ENCODE results near the gene TMEM52. TPM values are rescaled to one million over a fixed set of nuclear protein-coding genes. Genes with fewer than 3 reads are reported as not detected.

TMEM52 gene
- under 1 TPM in 1 of 2 experiments, not detected in 1; 0.48 TPM for total RNA-seq

GRCh38 chr1:1918901-1919303 is at the start of gene TMEM52:
TMEM52 (minus strand) TSS chr1:1919279; CDS start chr1:1919265, 14 bp downstream.

GRCh38 chr1:1914971-1915692 is 3.9 kb downstream of the TMEM52 start, which contains the start of gene CALML6:
CALML6 (plus strand) TSS chr1:1915260; CDS start chr1:1915281, 21 bp downstream.

GRCh38 chr1:1890506-1891348 is 28.4 kb downstream of the TMEM52 start, which contains the start of gene GNB1:
GNB1 (minus strand) TSS chr1:1891087; CDS start chr1:1825453, 65,634 bp downstream.

Other genes with a start within 250 kb of the TMEM52 start
- gene SLC35E2B, start 226.5 kb downstream of the TMEM52 start, total RNA-seq, result 10 to 100 TPM; 75.4 to 77.9 TPM
- 10 to 100 TPM; 66.4 to 78.3 TPM for gene CDK11A, start 194.9 kb downstream of the TMEM52 start, total RNA-seq
- 10 to 100 TPM; 62.2 to 63.9 TPM for gene NADK, start 140.8 kb downstream of the TMEM52 start, total RNA-seq
- 100 to 1,000 TPM; 336 to 341 TPM for gene GNB1, start 28.2 kb downstream of the TMEM52 start, total RNA-seq
- under 1 TPM; 0.46 to 0.50 TPM for gene CALML6, start 4.0 kb downstream of the TMEM52 start, total RNA-seq
- gene CFAP74, start 84.5 kb upstream of the TMEM52 start, total RNA-seq, result not detected
- gene GABRD, start 100.1 kb upstream of the TMEM52 start, total RNA-seq, result under 1 TPM in 1 of 2 experiments, not detected in 1; 0.28 TPM
- gene PRKCZ, start 131.1 kb upstream of the TMEM52 start, total RNA-seq, result 10 to 100 TPM; 10.3 to 12.8 TPM